SK-N-SH (cell line): ENCODE measurements around the gene PTCH2. TPM values are rescaled to one million over a fixed set of nuclear protein-coding genes. Genes with fewer than 3 reads are reported as not detected.

ENCODE experiments used
- CTCF ChIA-PET: fragments of 300-600, 350-600 bp; formaldehyde crosslinking; extraction: SDS; loops from one replicate; lab custom pipeline; 2021; lab: Yijun Ruan, JAX
- POLR2A ChIA-PET: fragments of 350-600 bp; sonication (Branson Sonifier 250); formaldehyde crosslinking; extraction: SDS; loops from one replicate; lab custom pipeline; 2020; ENCODE audit warnings: antibody characterized with exemption, inconsistent platforms; lab: Yijun Ruan, JAX
- DNase-seq: peaks from one replicate; pipeline ENCODE4 v3.0.0; 2012
- H2AFZ ChIP-seq: fragments of 200-600 bp; sonication (generic); 2 replicates; pipeline ENCODE4 v1.8.1; 2016; ENCODE audit warnings: antibody characterized with exemption, mild to moderate bottlenecking, low read depth
- H3F3A ChIP-seq: fragments of 200-600 bp; sonication (generic); replicated peaks from 2 replicates; pipeline ENCODE3; 2016; ENCODE audit warnings: antibody characterized with exemption, mild to moderate bottlenecking; ENCODE audit not compliant: insufficient read depth
- H3K27ac ChIP-seq, 2 experiments: fragments of 200-500 bp in 1 of 2; fragments of 200-600 bp in 1 of 2; sonication (Bioruptor generic) in 1 of 2; sonication (generic), shearing (Covaris generic) in 1 of 2; 2 replicates each; pipeline versions ENCODE4 v1.5.1 to v1.6.1; 2014 to 2016; ENCODE audit warnings: low read depth in 2 of 2, inconsistent platforms in 1 of 2, low read length in 1 of 2, mild to moderate bottlenecking in 1 of 2, mixed read lengths in 1 of 2
- H3K27me3 ChIP-seq: fragments of 200-600 bp; sonication (generic), shearing (Covaris generic); 2 replicates; pipeline ENCODE4 v1.6.1; 2016; ENCODE audit warnings: mixed run types; ENCODE audit not compliant: insufficient read depth
- H3K36me3 ChIP-seq, 2 experiments: fragments of 200-500 bp in 1 of 2; fragments of 200-600 bp in 1 of 2; sonication (Bioruptor generic) in 1 of 2; sonication (generic) in 1 of 2; replicated peaks in 1 of 2; 2 replicates each; pipeline versions ENCODE3 to v1.5.1; 2014 to 2016; ENCODE audit warnings: low read length in 1 of 2, mild to moderate bottlenecking in 1 of 2; ENCODE audit not compliant: insufficient read depth in 2 of 2, control insufficient read depth in 1 of 2
- H3K4me1 ChIP-seq, 2 experiments: fragments of 200-500 bp in 1 of 2; fragments of 200-600 bp in 1 of 2; sonication (Bioruptor generic) in 1 of 2; sonication (generic), shearing (Covaris generic) in 1 of 2; 2 replicates each; pipeline versions ENCODE4 v1.5.1 to v1.6.1; 2014 to 2016; ENCODE audit warnings: low read depth in 1 of 2, low read length in 1 of 2, mixed run types in 1 of 2; ENCODE audit not compliant: insufficient read depth in 2 of 2, control insufficient read depth in 1 of 2
- H3K4me2 ChIP-seq: fragments of 200-600 bp; sonication (generic), shearing (Covaris generic); 2 replicates; pipeline ENCODE4 v1.6.1; 2017; ENCODE audit warnings: mixed run types
- H3K4me3 ChIP-seq, 2 experiments: fragments of 200-500 bp in 1 of 2; fragments of 200-600 bp in 1 of 2; sonication (Bioruptor generic) in 1 of 2; sonication (generic), shearing (Covaris generic) in 1 of 2; 2 replicates each; pipeline versions ENCODE4 v1.5.1 to v1.8.1; 2014 to 2016; ENCODE audit warnings: low read depth in 2 of 2, inconsistent platforms in 1 of 2, low read length in 1 of 2, mild to moderate bottlenecking in 1 of 2, mixed read lengths in 1 of 2, moderate library complexity in 1 of 2
- H3K79me2 ChIP-seq: fragments of 200-600 bp; sonication (generic); 2 replicates; pipeline ENCODE4 v1.8.1; 2017; ENCODE audit warnings: mild to moderate bottlenecking; ENCODE audit not compliant: insufficient read depth
- H3K9ac ChIP-seq: fragments of 200-600 bp; sonication (generic); 2 replicates; pipeline ENCODE4 v1.6.1; 2017; ENCODE audit warnings: mixed run types
- H3K9me2 ChIP-seq: fragments of 200-600 bp; sonication (generic); 2 replicates; pipeline ENCODE4 v1.6.1; 2017; ENCODE audit warnings: mixed run types
- H3K9me3 ChIP-seq: fragments of 200-600 bp; sonication (generic); 2 replicates; pipeline ENCODE4 v1.6.1; 2017; ENCODE audit warnings: mixed run types, mild to moderate bottlenecking, moderate library complexity
- H4K20me1 ChIP-seq: fragments of 200-600 bp; sonication (generic); 2 replicates; pipeline ENCODE4 v1.6.1; 2017; ENCODE audit warnings: mild to moderate bottlenecking, mixed run types; ENCODE audit not compliant: insufficient read depth
- ELF1 ChIP-seq: IDR thresholded peaks from 2 replicates; pipeline ENCODE4 v1.4.0; 2012
- EZH2phosphoT487 ChIP-seq: fragments of 200-600 bp; sonication (generic); IDR thresholded peaks from 2 replicates; pipeline ENCODE4 v1.6.1; 2017; ENCODE audit warnings: low read depth, mixed run types, mild to moderate bottlenecking, antibody characterized with exemption, moderate library complexity, borderline replicate concordance
- FOSL2 ChIP-seq: IDR thresholded peaks from 2 replicates; pipeline ENCODE4 v1.4.0; 2012; ENCODE audit warnings: low read depth, mild to moderate bottlenecking, moderate library complexity, borderline replicate concordance
- FOXJ3 ChIP-seq: sonication (generic); formaldehyde crosslinking; IDR thresholded peaks from 2 replicates; pipeline ENCODE4 v1.5.1; 2020; ENCODE audit warnings: mild to moderate bottlenecking, missing genetic modification reagents
- MXI1 ChIP-seq: IDR thresholded peaks from 2 replicates; pipeline ENCODE4 v1.6.1; 2012; ENCODE audit warnings: mild to moderate bottlenecking, low read depth, low read length, improper control_type of control experiment
- NFIC ChIP-seq: IDR thresholded peaks from 2 replicates; pipeline ENCODE4 v1.4.0; 2012; ENCODE audit warnings: borderline replicate concordance
- PBX3 ChIP-seq: IDR thresholded peaks from 2 replicates; pipeline ENCODE4; 2012
- POLR2AphosphoS5 ChIP-seq: IDR thresholded peaks from 2 replicates; pipeline ENCODE4 v1.6.1; 2012; ENCODE audit warnings: low read depth, low read length
- RCOR1 ChIP-seq: fragments of 150-350 bp; IDR thresholded peaks from 2 replicates; pipeline ENCODE4 v1.6.1; 2017; ENCODE audit warnings: antibody characterized with exemption, low read length
- SMC3 ChIP-seq: IDR thresholded peaks from 2 replicates; pipeline ENCODE4 v1.6.1; 2012; ENCODE audit warnings: low read depth, low read length, improper control_type of control experiment
- TAF1 ChIP-seq: IDR thresholded peaks from 2 replicates; pipeline ENCODE4 v1.6.1; 2012; ENCODE audit warnings: low read depth, mild to moderate bottlenecking, low read length, moderate library complexity, borderline replicate concordance
- TEAD4 ChIP-seq: IDR thresholded peaks from 2 replicates; pipeline ENCODE4 v1.4.0; 2012; ENCODE audit warnings: mild to moderate bottlenecking, borderline replicate concordance; ENCODE audit not compliant: insufficient read depth
- WGBS: methylation state at CpG from one replicate; pipeline ENCODE4 v1.1.6; 2017; ENCODE audit warnings: low lambda C conversion rate; 5-methylcytosine and 5-hydroxymethylcytosine counted together
- polyA plus RNA-seq, 3 experiments: library from polyadenylated mRNA; depleted of rRNA; stranded (reverse); fragments of >200 nt; gene quantifications; 2 replicates each; pipeline ENCODE4 v1.2.3, GENCODE V29; 2012
- TF ChIP-seq, protein P1 (sequence below): fragments of 150-350 bp; IDR thresholded peaks from 2 replicates; pipeline ENCODE4 v1.6.1; 2016; ENCODE audit warnings: mild to moderate bottlenecking, low read depth, low read length

The PTCH2 gene
- polyA plus RNA-seq, 1 of the 3 experiments (the other 2 are of a cell fraction), result 1.2 TPM

GRCh38 chr1:44860891-44861425, 17.9 kb upstream of the PTCH2 start:
- Histone ChIP-seq H3K4me1 (no peaks in the 10 kb centered on the region), H3K27ac (no peak overlapping the region), H4K20me1 (no peaks in the 10 kb centered on the region), H3K9me3 (no peaks in the 10 kb centered on the region), H3F3A (no peaks in the 10 kb centered on the region), H3K9me2 (no peaks in the 10 kb centered on the region), H3K79me2 (no peaks in the 10 kb centered on the region), H3K27me3 (no peaks in the 10 kb centered on the region), H3K36me3 (no peaks in the 10 kb centered on the region), H2AFZ (no peak overlapping the region), H3K4me3 (no peak overlapping the region), H3K9ac (no peak overlapping the region), H3K4me2 (no peak overlapping the region)
- no peak for DNase-seq
- ChIA-PET POLR2A (no interaction called here), CTCF (interaction anchor here (0.9 to 1.7 kb wide), 4 partner anchors 10 to 439 kb away, joined by 3 read pairs; no protein-coding TSS in a partner anchor)
- TF ChIP-seq FOXJ3 (CRISPR knock-in tag), result no peak
- TF ChIP-seq MXI1, result no peak
- TF ChIP-seq TAF1, result no peak
- TF ChIP-seq TEAD4, result no peak
- no peak for TF ChIP-seq PBX3
- no peak for TF ChIP-seq POLR2AphosphoS5
- no peak for TF ChIP-seq RCOR1
- TF ChIP-seq, protein P1, sequence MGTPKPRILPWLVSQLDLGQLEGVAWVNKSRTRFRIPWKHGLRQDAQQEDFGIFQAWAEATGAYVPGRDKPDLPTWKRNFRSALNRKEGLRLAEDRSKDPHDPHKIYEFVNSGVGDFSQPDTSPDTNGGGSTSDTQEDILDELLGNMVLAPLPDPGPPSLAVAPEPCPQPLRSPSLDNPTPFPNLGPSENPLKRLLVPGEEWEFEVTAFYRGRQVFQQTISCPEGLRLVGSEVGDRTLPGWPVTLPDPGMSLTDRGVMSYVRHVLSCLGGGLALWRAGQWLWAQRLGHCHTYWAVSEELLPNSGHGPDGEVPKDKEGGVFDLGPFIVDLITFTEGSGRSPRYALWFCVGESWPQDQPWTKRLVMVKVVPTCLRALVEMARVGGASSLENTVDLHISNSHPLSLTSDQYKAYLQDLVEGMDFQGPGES, result no peak
- TF ChIP-seq SMC3, result no peak
- no peak for TF ChIP-seq ELF1
- WGBS, result 100% methylated on average over 1 of the region's 1 CpG

DNA sequence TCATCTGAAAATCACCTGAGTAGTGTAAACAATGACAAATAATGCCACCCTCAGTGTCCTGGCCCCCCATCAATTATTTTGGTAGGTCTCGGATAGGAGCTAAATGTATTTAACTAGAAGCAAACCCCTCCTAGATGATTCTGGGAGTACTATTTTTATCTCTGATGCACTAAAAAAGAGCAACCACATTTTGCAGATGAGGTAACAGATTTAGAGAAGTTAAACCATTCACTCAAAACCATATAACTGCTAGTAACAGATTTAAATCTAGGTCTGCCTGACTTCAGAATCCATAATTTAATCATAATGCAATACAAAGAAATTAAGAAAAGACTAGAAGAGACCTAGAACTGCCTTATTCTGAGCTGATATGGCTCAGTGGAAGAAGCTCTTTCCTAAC, 17.3 kb upstream of the PTCH2 start:
- Histone ChIP-seq H3K4me1 (no peaks in the 10 kb centered on the region), H3K4me3 (no peak overlapping the region), H3K9me2 (no peaks in the 10 kb centered on the region), H4K20me1 (no peaks in the 10 kb centered on the region), H2AFZ (no peak overlapping the region), H3K79me2 (no peaks in the 10 kb centered on the region), H3F3A (no peaks in the 10 kb centered on the region), H3K4me2 (no peak overlapping the region), H3K9ac (no peak overlapping the region), H3K9me3 (no peaks in the 10 kb centered on the region), H3K36me3 (no peaks in the 10 kb centered on the region), H3K27ac (no peak overlapping the region), H3K27me3 (no peaks in the 10 kb centered on the region)
- ChIA-PET POLR2A (no interaction called here), CTCF (interaction anchor here (1.0 to 1.2 kb wide), 2 partner anchors 9 to 440 kb away, joined by 3 read pairs; no protein-coding TSS in a partner anchor)
- TF ChIP-seq NFIC (no peak), ELF1 (no peak), EZH2phosphoT487 (no peak), RCOR1 (no peak), MXI1 (no peak), FOSL2 (no peak), PBX3 (no peak)
- TF ChIP-seq, protein P1, result no peak
- WGBS, result 100% methylated on average over 1 of the region's 1 CpG
- no peak for DNase-seq
